Neural cell (in vitro differentiated cells): ENCODE results near the gene FOXO3. TPM values are rescaled to one million over a fixed set of nuclear protein-coding genes. Genes with fewer than 3 reads are reported as not detected.

Source experiments
- H2AFZ ChIP-seq: fragments of 200-600, 300-800 bp; sonication (generic), shearing (Covaris generic); 2 replicates; pipeline ENCODE4 v1.6.0; 2014; ENCODE audit warnings: low read depth, mild to moderate bottlenecking, antibody characterized with exemption, low read length, moderate library complexity
- H3F3A ChIP-seq: fragments of 200-600 bp; shearing (Covaris generic); 2 replicates; pipeline ENCODE4 v1.6.1; 2016; ENCODE audit warnings: mild to moderate bottlenecking, moderate library complexity, mixed read lengths, antibody characterized with exemption, low read length; ENCODE audit not compliant: insufficient read depth, poor library complexity, severe bottlenecking
- H3K27ac ChIP-seq: fragments of 200-600, 300-800 bp; sonication (generic), shearing (Covaris generic); 2 replicates; pipeline ENCODE4 v1.5.1; 2014; ENCODE audit warnings: mild to moderate bottlenecking, low read length, moderate library complexity
- H3K27me3 ChIP-seq: fragments of 300-800, 200-600 bp; sonication (generic), shearing (Covaris generic); 2 replicates; pipeline ENCODE4 v1.6.0; 2014; ENCODE audit warnings: mild to moderate bottlenecking, low read depth, low read length, moderate library complexity; ENCODE audit not compliant: insufficient read depth
- H3K36me3 ChIP-seq: fragments of 300-800, 200-600 bp; sonication (generic), shearing (Covaris generic); 2 replicates; pipeline ENCODE4 v1.5.1; 2014; ENCODE audit warnings: mild to moderate bottlenecking, antibody characterized with exemption, low read length, moderate library complexity; ENCODE audit not compliant: insufficient read depth
- H3K4me2 ChIP-seq: fragments of 300-800, 200-600 bp; sonication (generic), shearing (Covaris generic); 2 replicates; pipeline ENCODE4 v1.6.0; 2014; ENCODE audit warnings: mild to moderate bottlenecking, low read length
- H3K4me3 ChIP-seq: fragments of 300-800, 200-600 bp; sonication (generic), shearing (Covaris generic); 2 replicates; pipeline ENCODE4 v1.5.1; 2014; ENCODE audit warnings: mild to moderate bottlenecking, low read length, moderate library complexity
- H3K79me2 ChIP-seq: fragments of 200-600 bp; shearing (Covaris generic); replicated peaks from 2 replicates; pipeline ENCODE4 v1.6.0; 2014; ENCODE audit warnings: mild to moderate bottlenecking, low read length, moderate library complexity; ENCODE audit not compliant: insufficient read depth
- H3K9ac ChIP-seq: fragments of 300-800, 200-600 bp; sonication (generic), shearing (Covaris generic); 2 replicates; pipeline ENCODE4 v1.6.1; 2016; ENCODE audit warnings: mild to moderate bottlenecking, low read length, mixed read lengths
- H3K9me2 ChIP-seq: fragments of 200-600 bp; shearing (Covaris generic); 2 replicates; pipeline ENCODE4 v1.6.1; 2016; ENCODE audit warnings: mild to moderate bottlenecking, low read length, mixed read lengths; ENCODE audit not compliant: insufficient read depth
- H3K9me3 ChIP-seq: fragments of 200-600, 300-800 bp; sonication (generic), shearing (Covaris generic); 2 replicates; pipeline ENCODE4 v1.6.1; 2016; ENCODE audit warnings: mild to moderate bottlenecking, mixed run types, low read length, moderate library complexity, mixed read lengths
- H4K20me1 ChIP-seq: fragments of 200-600 bp; shearing (Covaris generic); 2 replicates; pipeline ENCODE4 v1.6.1; 2016; ENCODE audit warnings: mild to moderate bottlenecking, mixed run types; ENCODE audit not compliant: insufficient read depth
- EP300 ChIP-seq: fragments of 450-650 bp; conservative IDR thresholded peaks from 2 replicates; pipeline ENCODE4 v1.6.1; 2014; ENCODE audit warnings: antibody characterized with exemption, mild to moderate bottlenecking, moderate library complexity; ENCODE audit not compliant: poor library complexity, severe bottlenecking
- EZH2 ChIP-seq: fragments of 200-600, 300-800 bp; shearing (Covaris generic), sonication (generic); IDR thresholded peaks from 2 replicates; pipeline ENCODE4 v1.6.1; 2014; ENCODE audit warnings: antibody characterized with exemption, low read length, borderline replicate concordance, mild to moderate bottlenecking; ENCODE audit not compliant: insufficient read depth, poor library complexity, severe bottlenecking
- MXI1 ChIP-seq: fragments of 450-650 bp; conservative IDR thresholded peaks from 2 replicates; pipeline ENCODE4 v1.6.1; 2014; ENCODE audit warnings: antibody characterized with exemption, mild to moderate bottlenecking; ENCODE audit not compliant: poor library complexity, severe bottlenecking
- POLR2AphosphoS5 ChIP-seq: IDR thresholded peaks from 2 replicates; pipeline ENCODE4 v1.6.1; 2012
- RAD21 ChIP-seq: fragments of 450-650 bp; conservative IDR thresholded peaks from 2 replicates; pipeline ENCODE4 v1.6.1; 2014; ENCODE audit warnings: antibody characterized with exemption, mild to moderate bottlenecking, moderate library complexity
- SMC3 ChIP-seq: fragments of 450-650 bp; conservative IDR thresholded peaks from 2 replicates; pipeline ENCODE4 v1.6.1; 2014; ENCODE audit warnings: antibody characterized with exemption, mild to moderate bottlenecking, moderate library complexity; ENCODE audit not compliant: poor library complexity
- TAF1 ChIP-seq: IDR thresholded peaks from 2 replicates; pipeline ENCODE4 v1.6.1; 2012; ENCODE audit warnings: low read depth
- polyA plus RNA-seq: library from polyadenylated mRNA; depleted of rRNA; stranded (reverse); fragments of >200 nt; gene quantifications from 2 replicates; pipeline ENCODE4 v1.2.3, GENCODE V29; 2014
- TF ChIP-seq, protein P1 (sequence below): IDR thresholded peaks from 2 replicates; pipeline ENCODE4 v1.6.1; 2012; ENCODE audit warnings: borderline replicate concordance
- TF ChIP-seq, protein P2 (sequence below): fragments of 450-650 bp; IDR thresholded peaks from 2 replicates; pipeline ENCODE4 v1.5.1; 2014; ENCODE audit warnings: antibody characterized with exemption, mild to moderate bottlenecking, moderate library complexity; ENCODE audit not compliant: poor library complexity, severe bottlenecking

The FOXO3 gene
- polyA plus RNA-seq, 1 donor from 2014 or later, result 21.3 TPM

DNA sequence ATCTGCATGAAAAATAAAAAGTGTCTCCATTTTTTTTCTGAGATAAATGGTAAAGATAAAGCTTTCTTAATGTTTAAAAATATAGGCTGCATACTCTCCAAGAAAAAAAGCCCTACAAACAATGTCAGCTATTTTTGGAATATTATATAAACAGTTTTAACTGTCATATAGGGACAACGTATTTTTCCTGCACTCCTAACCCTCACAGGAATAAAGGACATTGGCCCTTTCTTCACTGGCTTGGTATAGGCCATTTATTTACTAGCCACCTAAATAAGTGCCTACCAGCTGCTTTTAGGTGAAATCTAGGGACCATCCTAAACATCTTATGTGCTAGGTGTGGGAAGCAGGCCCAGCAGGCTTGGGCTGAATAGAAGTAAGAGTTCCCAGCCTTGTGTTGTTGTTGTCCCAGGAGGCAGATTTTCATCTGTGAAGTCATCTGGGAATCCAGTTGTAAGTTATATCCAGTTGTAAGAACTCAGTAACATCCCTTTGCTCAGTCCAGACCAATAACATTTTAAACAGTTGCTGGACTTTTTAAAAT, 21.3 kb downstream of the FOXO3 start:
- TF ChIP-seq EP300 (no peak), RAD21 (no peak)
- H3K4me2 ChIP-seq, result no peak overlapping the region
- peaks cover 15% of the 10 kb centered on the region for H3K79me2 ChIP-seq
- no peaks in the 10 kb centered on the region for H3K9me3 ChIP-seq
- no peak overlapping the region for H3K27ac ChIP-seq
- H3K9ac ChIP-seq, result no peak overlapping the region
- H2AFZ ChIP-seq, result no peak overlapping the region
- H3K4me3 ChIP-seq, result no peak overlapping the region
- peaks cover 3% of the 10 kb centered on the region for H3K36me3 ChIP-seq
- H3K27me3 ChIP-seq, result no peaks in the 10 kb centered on the region
- no peaks in the 10 kb centered on the region for H3K9me2 ChIP-seq
- H4K20me1 ChIP-seq, result no peaks in the 10 kb centered on the region
- no peaks in the 10 kb centered on the region for H3F3A ChIP-seq

DNA sequence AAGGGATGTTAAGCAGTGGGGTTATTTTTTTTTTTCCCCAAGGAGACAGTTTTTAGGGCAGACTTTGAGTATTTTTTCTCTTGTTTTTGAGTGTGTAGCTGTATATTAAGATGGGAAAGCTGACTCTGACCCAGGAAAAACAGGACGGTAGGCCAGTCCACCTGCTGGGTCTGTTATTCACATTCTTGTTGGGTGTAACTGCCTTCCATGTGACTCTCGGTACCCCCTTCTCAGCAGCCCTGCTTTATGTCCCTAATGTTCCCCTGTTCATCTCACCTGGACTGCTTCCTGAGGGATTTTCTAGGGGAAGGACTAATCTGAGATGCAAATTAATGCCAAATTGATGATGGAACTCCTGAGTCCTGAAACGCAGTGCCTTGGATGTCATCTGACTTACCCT, 21.9 kb downstream of the FOXO3 start:
- peaks cover 15% of the 10 kb centered on the region for H3K79me2 ChIP-seq
- no peak overlapping the region for H3K4me2 ChIP-seq
- no peak overlapping the region for H3K4me3 ChIP-seq
- no peak overlapping the region for H2AFZ ChIP-seq
- H4K20me1 ChIP-seq, result no peaks in the 10 kb centered on the region
- H3K9me3 ChIP-seq, result no peaks in the 10 kb centered on the region
- no peaks in the 10 kb centered on the region for H3F3A ChIP-seq
- no peak overlapping the region for H3K9ac ChIP-seq
- H3K27ac ChIP-seq, result no peak overlapping the region
- H3K36me3 ChIP-seq, result peaks cover 3% of the 10 kb centered on the region
- TF ChIP-seq TAF1 (no peak), EZH2 (no peak), SMC3 (no peak), MXI1 (no peak), POLR2AphosphoS5 (no peak), RAD21 (no peak), EP300 (no peak)
- TF ChIP-seq, protein P1, sequence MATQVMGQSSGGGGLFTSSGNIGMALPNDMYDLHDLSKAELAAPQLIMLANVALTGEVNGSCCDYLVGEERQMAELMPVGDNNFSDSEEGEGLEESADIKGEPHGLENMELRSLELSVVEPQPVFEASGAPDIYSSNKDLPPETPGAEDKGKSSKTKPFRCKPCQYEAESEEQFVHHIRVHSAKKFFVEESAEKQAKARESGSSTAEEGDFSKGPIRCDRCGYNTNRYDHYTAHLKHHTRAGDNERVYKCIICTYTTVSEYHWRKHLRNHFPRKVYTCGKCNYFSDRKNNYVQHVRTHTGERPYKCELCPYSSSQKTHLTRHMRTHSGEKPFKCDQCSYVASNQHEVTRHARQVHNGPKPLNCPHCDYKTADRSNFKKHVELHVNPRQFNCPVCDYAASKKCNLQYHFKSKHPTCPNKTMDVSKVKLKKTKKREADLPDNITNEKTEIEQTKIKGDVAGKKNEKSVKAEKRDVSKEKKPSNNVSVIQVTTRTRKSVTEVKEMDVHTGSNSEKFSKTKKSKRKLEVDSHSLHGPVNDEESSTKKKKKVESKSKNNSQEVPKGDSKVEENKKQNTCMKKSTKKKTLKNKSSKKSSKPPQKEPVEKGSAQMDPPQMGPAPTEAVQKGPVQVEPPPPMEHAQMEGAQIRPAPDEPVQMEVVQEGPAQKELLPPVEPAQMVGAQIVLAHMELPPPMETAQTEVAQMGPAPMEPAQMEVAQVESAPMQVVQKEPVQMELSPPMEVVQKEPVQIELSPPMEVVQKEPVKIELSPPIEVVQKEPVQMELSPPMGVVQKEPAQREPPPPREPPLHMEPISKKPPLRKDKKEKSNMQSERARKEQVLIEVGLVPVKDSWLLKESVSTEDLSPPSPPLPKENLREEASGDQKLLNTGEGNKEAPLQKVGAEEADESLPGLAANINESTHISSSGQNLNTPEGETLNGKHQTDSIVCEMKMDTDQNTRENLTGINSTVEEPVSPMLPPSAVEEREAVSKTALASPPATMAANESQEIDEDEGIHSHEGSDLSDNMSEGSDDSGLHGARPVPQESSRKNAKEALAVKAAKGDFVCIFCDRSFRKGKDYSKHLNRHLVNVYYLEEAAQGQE, result no peak
- TF ChIP-seq, protein P2, sequence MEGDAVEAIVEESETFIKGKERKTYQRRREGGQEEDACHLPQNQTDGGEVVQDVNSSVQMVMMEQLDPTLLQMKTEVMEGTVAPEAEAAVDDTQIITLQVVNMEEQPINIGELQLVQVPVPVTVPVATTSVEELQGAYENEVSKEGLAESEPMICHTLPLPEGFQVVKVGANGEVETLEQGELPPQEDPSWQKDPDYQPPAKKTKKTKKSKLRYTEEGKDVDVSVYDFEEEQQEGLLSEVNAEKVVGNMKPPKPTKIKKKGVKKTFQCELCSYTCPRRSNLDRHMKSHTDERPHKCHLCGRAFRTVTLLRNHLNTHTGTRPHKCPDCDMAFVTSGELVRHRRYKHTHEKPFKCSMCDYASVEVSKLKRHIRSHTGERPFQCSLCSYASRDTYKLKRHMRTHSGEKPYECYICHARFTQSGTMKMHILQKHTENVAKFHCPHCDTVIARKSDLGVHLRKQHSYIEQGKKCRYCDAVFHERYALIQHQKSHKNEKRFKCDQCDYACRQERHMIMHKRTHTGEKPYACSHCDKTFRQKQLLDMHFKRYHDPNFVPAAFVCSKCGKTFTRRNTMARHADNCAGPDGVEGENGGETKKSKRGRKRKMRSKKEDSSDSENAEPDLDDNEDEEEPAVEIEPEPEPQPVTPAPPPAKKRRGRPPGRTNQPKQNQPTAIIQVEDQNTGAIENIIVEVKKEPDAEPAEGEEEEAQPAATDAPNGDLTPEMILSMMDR, result no peak
- H3K9me2 ChIP-seq, result no peaks in the 10 kb centered on the region
- no peaks in the 10 kb centered on the region for H3K27me3 ChIP-seq

DNA sequence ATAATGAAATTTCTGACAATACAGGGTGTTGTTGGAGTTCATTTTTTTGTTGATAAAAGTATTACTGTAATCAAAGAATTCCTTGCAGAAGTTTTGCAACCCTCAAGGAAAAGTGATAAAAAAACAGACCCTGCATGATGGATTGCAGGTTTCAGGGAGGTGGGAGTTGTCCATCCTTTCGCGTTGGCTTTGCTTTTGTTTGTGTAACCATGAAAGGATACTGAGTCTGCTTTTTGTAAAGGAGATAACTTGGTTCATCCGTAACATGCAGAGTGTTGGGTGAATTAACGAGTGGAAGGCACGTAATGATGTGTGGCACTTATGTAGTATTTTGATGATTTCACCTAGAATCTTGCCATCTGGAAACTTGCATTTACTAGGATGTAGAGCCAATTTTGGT, 23.6 kb downstream of the FOXO3 start:
- no peak overlapping the region for H2AFZ ChIP-seq
- H4K20me1 ChIP-seq, result no peaks in the 10 kb centered on the region

More for the DNA sequence above, 23.6 kb downstream of the FOXO3 start:
- Histone ChIP-seq H3K27ac (no peak overlapping the region), H3F3A (no peaks in the 10 kb centered on the region), H3K4me2 (no peak overlapping the region), H3K9me2 (no peaks in the 10 kb centered on the region), H3K27me3 (no peaks in the 10 kb centered on the region), H3K4me3 (no peak overlapping the region), H3K79me2 (peaks cover 15% of the 10 kb centered on the region), H3K9ac (no peak overlapping the region), H3K9me3 (no peaks in the 10 kb centered on the region), H3K36me3 (no peaks in the 10 kb centered on the region)
- TF ChIP-seq MXI1 (no peak), TAF1 (no peak), SMC3 (no peak), RAD21 (no peak), EP300 (no peak), POLR2AphosphoS5 (no peak), EZH2 (no peak)
- TF ChIP-seq, protein P2, result no peak
- TF ChIP-seq, protein P1, result no peak
